ENCODE results near the gene MSANTD7.

Gene MSANTD7

DNA sequence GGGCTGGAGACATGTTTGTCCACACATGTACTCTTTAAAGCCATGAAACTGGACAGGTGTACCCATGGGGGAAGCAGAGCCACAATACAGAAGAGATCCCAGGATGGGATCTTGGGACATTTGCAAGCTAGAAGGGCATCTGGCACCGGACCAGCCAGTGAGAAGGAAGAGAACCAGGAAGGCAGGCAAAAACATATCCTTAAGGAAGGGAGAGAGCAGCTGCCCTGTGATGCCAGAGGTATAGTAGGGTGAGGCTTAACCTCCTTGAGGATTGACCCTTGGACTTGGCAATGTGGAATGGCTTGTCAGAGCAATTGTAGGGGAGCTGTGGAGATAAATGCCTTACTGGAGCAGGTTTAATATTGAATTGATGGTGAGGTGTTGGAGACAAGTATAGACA lies 22.7 kb downstream of the MSANTD7 start:
- TF ChIP-seq, protein P1, sequence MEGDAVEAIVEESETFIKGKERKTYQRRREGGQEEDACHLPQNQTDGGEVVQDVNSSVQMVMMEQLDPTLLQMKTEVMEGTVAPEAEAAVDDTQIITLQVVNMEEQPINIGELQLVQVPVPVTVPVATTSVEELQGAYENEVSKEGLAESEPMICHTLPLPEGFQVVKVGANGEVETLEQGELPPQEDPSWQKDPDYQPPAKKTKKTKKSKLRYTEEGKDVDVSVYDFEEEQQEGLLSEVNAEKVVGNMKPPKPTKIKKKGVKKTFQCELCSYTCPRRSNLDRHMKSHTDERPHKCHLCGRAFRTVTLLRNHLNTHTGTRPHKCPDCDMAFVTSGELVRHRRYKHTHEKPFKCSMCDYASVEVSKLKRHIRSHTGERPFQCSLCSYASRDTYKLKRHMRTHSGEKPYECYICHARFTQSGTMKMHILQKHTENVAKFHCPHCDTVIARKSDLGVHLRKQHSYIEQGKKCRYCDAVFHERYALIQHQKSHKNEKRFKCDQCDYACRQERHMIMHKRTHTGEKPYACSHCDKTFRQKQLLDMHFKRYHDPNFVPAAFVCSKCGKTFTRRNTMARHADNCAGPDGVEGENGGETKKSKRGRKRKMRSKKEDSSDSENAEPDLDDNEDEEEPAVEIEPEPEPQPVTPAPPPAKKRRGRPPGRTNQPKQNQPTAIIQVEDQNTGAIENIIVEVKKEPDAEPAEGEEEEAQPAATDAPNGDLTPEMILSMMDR (IDR thresholded peaks at IDR 0.05): no peak

DNA sequence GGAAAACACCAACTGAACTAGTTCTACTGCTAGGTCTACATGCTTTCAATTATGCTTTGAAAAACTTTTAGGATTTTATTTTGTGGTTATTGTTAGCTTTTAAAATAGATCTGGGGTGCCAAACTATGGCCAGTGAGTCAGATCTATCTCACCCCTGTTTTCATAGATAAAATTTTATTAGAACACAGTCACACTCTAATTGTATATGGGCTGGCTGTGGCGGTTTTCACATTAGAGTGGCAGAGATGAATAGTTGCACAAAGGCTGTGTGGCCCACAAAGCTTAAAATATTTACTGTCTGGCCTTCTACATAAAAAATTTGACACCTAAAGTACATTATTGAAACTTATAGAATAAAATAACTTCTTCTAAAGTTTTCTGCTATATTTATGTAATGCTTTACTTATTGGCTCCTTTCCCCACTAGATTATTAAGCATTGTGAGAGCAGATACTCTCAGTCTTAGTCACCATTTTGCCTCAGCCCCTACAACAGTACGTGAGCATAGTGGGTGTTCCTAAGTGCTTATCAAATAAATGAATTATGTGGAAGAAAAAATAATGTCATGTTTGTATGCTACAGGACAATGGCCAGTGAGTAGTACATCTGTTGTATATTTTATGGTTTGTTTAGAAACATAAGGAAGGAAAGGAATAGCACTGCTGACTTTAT lies 35.1 kb downstream of the MSANTD7 start:
- TF ChIP-seq, protein P1 (IDR thresholded peaks at IDR 0.05): no peak

DNA sequence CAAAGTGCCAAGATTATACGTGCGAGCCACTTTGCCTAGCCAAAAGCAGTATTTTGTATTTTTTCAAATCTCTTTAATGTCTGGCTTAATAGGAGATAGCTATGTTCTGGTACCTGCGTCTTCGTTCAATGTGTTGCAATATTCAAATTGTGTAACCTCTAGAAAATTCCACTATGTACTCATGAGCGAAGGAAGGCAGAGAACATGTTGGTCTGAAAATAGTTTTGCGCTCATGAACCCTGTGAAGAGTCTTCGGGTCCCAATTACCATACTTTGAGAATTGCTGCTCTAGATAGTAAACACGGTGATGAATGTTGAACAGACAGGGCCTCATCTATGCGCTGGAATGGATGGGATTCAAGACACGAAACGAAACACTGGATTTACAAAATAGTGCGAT lies 37.8 kb downstream of the MSANTD7 start:
- TF ChIP-seq, protein P1 (IDR thresholded peaks at IDR 0.05): no peak

DNA sequence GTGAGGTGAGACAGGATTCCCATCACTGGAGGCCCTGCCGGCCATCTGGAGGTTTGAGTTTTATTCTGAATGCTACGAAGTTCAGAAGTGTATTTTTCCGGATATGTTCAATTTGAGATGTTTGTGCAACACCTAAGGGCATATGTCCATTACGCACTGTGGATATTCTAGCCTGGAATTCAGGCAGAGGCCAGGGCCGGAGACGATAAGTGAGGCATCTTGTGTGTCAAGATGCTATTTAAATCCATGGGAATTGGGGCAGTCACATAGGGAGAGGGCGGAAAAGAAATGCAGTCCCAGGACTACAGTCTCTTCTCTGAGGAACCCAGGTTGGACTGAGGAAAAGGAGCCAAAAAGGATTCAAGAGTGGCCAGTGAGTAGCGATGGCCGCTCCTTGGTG lies 38.7 kb downstream of the MSANTD7 start:
- TF ChIP-seq, protein P1 (IDR thresholded peaks at IDR 0.05): no peak

DNA sequence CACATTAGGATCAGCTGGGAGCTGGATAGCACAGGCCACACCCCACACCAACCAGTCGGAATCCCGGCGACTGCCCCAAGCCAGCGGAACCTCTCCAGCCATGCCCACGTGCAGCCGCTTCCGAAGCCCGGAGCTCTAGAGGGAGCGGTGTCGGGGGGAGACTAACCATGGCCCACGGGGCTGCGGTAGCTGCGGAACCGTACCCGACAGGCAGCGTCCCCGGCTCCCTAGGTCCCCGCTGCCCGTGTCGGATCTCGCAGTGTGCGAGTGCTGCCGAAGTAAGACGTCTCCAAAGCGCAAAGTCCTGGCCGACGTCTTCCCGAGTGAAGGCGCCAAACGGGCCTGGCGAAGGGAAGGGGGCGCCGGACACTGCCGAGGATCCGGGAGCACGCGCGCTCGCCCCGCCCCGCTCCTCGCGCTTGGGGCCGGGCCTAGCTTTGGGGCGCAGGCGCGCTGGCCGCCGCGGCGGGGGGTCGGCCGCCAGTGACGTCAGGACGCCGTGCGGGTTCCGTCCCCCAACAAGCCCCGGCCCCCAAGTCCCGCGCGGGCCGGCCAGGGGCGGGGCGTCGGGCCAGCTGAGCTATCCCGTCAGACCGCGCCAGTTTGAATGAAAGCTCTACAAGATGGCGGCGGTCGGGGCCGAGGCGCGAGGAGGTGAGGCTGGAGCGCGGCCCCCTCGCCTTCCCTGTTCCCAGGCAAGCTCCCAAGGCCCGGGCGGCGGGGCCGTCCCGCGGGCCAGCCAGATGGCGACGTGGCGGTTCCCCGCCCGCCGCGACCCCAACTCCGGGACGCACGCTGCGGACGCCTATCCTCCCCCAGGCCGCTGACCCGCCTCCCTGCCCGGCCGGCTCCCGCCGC lies 40.4 kb downstream of the MSANTD7 start, which contains the start of gene SUV39H2:
Gene SUV39H2, plus strand, starts transcription at position 601 of the 858 bp plus-strand sequence. Its CDS starts 23 bp downstream, at position 624.
- TF ChIP-seq, protein P1 (IDR thresholded peaks at IDR 0.05): no peak

DNA sequence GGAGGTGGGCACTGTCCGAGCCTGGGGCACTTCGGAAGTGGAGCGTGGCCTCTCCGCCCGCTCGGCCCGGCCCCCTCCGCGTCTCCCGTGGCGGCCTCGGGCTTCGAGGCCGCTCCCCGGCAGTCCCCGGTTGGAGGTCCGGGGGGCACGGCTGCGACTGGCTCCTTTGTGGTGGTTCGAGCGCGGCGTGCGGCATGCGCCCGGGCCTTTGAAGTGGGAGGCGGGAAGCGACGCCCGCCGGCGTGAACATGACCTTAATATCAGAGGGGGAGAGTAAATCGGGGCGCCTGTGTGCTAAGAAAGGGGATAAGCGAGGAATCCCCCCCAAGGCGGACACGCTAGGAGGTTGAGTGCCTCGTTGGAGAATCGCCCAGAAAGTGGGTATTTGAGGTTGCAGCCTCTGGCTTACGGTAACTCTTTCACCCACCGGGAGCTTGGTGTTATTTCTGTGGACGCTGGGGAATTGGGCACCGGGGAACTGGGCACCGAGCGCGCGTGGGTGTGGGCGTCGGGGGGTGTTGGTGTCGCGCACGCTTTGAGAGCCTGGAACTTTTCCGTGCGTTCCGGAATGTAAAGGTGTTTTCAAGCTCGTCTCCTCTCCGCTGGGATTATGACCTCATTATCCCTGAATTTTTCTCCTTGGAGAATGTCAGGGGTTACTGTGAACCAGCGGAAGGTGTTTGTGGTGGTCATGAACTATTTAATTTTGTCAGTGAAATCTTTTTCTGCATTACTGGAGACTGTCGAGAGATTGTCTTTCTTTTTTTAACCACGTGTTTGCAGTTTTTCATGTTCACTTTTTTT lies 41.2 kb downstream of the MSANTD7 start:
- TF ChIP-seq, protein P1 (IDR thresholded peaks at IDR 0.05): no peak

DNA sequence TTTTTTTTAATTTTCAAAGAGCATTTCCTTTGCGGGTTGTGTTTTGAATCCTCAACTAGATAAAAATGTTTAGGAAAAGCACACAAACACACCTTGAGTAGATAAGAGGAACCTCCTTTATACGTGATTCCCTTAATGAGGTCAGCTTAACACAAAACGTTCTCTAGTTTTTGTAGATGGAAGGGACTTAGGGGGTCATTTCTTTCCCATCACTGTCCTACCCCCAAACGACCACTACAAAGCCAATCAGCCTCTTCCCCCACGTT lies 41.8 kb downstream of the MSANTD7 start:
- TF ChIP-seq, protein P1 (IDR thresholded peaks at IDR 0.05): no peak

All from LNCAP (cell line).